Ectodermal cell (in vitro differentiated cells): ENCODE measurements around the gene NSMF.

Experiments
- H3K27ac ChIP-seq: 2 replicates; pipeline ENCODE4 v1.7.0; 2013; ENCODE audit warnings: mild to moderate bottlenecking, low read depth, low read length; ENCODE audit not compliant: insufficient read depth, poor library complexity, severe bottlenecking
- H3K27me3 ChIP-seq: 2 replicates; pipeline ENCODE4 v1.7.0; 2013; ENCODE audit warnings: mild to moderate bottlenecking, low read length; ENCODE audit not compliant: insufficient read depth, control insufficient read depth, poor library complexity, severe bottlenecking
- H3K36me3 ChIP-seq: one replicate; pipeline ENCODE4 v1.7.0; 2013; ENCODE audit warnings: low read length; ENCODE audit not compliant: control insufficient read depth, insufficient read depth
- H3K4me1 ChIP-seq: one replicate; pipeline ENCODE4 v1.7.0; 2013; ENCODE audit warnings: low read length; ENCODE audit not compliant: control insufficient read depth, insufficient read depth
- H3K4me3 ChIP-seq: 2 replicates; pipeline ENCODE4 v1.7.0; 2013; ENCODE audit warnings: low read depth, low read length, control low read depth; ENCODE audit not compliant: insufficient read depth
- H3K9me3 ChIP-seq: 2 replicates; pipeline ENCODE4 v1.7.0; 2013; ENCODE audit warnings: mild to moderate bottlenecking, low read length, moderate library complexity; ENCODE audit not compliant: control insufficient read depth
- WGBS, 2 experiments: methylation state at CpG; one replicate each; pipeline ENCODE4 v1.1.7; 2013; ENCODE audit warnings: missing lambda C conversion rate in 2 of 2; 5-methylcytosine and 5-hydroxymethylcytosine counted together

The NSMF gene

GRCh38 chr9:137446851-137447471 is 12.2 kb downstream of the NSMF start:
- H3K27ac ChIP-seq, result no peak overlapping the region
- no peaks in the 10 kb centered on the region for H3K9me3 ChIP-seq
- H3K27me3 ChIP-seq, result peaks cover 11% of the 10 kb centered on the region
- peaks cover 10% of the 10 kb centered on the region for H3K36me3 ChIP-seq
- H3K4me1 ChIP-seq, result peaks cover 3% of the 10 kb centered on the region
- WGBS, 2 experiments, result 91% methylated on average over 21 of the region's 21 CpGs
- no peak overlapping the region for H3K4me3 ChIP-seq

- Histone ChIP-seq H3K27ac (no peak overlapping the region), H3K36me3 (peaks cover 10% of the 10 kb centered on the region)
- 87 to 91% methylated on average over 19 of the region's 19 CpGs for WGBS, 2 experiments
Observed at GRCh38 chr9:137445930-137446431, 13.2 kb downstream of the NSMF start.

GRCh38 chr9:137445275-137445807 is 13.8 kb downstream of the NSMF start:
- H3K9me3 ChIP-seq, result no peaks in the 10 kb centered on the region
- H3K4me3 ChIP-seq, result no peak overlapping the region
- WGBS, 2 experiments, result 29 to 32% methylated on average over 14 of the region's 14 CpGs
- peaks cover 10% of the 10 kb centered on the region for H3K36me3 ChIP-seq
- peaks cover 3% of the 10 kb centered on the region for H3K4me1 ChIP-seq
- no peak overlapping the region for H3K27ac ChIP-seq
- H3K27me3 ChIP-seq, result peaks cover 18% of the 10 kb centered on the region

More at GRCh38 chr9:137445930-137446431, 13.2 kb downstream of the NSMF start:
- no peaks in the 10 kb centered on the region for H3K9me3 ChIP-seq
- no peak overlapping the region for H3K4me3 ChIP-seq
- H3K27me3 ChIP-seq, result peaks cover 18% of the 10 kb centered on the region
- peaks cover 3% of the 10 kb centered on the region for H3K4me1 ChIP-seq

- Histone ChIP-seq H3K9me3 (no peaks in the 10 kb centered on the region), H3K27me3 (peaks cover 18% of the 10 kb centered on the region), H3K4me3 (no peak overlapping the region), H3K36me3 (peaks cover 4% of the 10 kb centered on the region), H3K27ac (no peak overlapping the region), H3K4me1 (peaks cover 3% of the 10 kb centered on the region)
- 85 to 89% methylated on average over 14 of the region's 14 CpGs for WGBS, 2 experiments
Observed at GRCh38 chr9:137444106-137444790, 14.9 kb downstream of the NSMF start.

GRCh38 chr9:137441935-137442321 is 17.2 kb downstream of the NSMF start:
- H3K27ac ChIP-seq, result no peak overlapping the region

GRCh38 chr9:137441289-137441934 is 17.7 kb downstream of the NSMF start, which contains the start of gene ENTPD8:
Gene ENTPD8 (minus strand): TSS chr9:137441357. CDS start chr9:137438285, 3,072 bp downstream.
- H3K4me3 ChIP-seq, result peak within 1 kb of the TSS; percentile 31
- no peaks in the 10 kb centered on the region for H3K9me3 ChIP-seq
- H3K4me1 ChIP-seq, result peaks cover 3% of the 10 kb centered on the region
- no peaks in the 10 kb centered on the region for H3K36me3 ChIP-seq
- H3K27me3 ChIP-seq, result peaks cover 18% of the 10 kb centered on the region
- no peak within 1 kb of the TSS for H3K27ac ChIP-seq
- 1% methylated on average over 52 to 62 of the region's 62 CpGs for WGBS, 2 experiments

More at GRCh38 chr9:137441935-137442321, 17.2 kb downstream of the NSMF start:
- Histone ChIP-seq H3K4me3 (no peak overlapping the region), H3K4me1 (peaks cover 3% of the 10 kb centered on the region), H3K27me3 (peaks cover 18% of the 10 kb centered on the region), H3K36me3 (no peaks in the 10 kb centered on the region), H3K9me3 (no peaks in the 10 kb centered on the region)
- WGBS, 2 experiments, result 14 to 16% methylated on average over 5 to 7 of the region's 7 CpGs

- Histone ChIP-seq H3K27me3 (peaks cover 18% of the 10 kb centered on the region), H3K4me3 (no peak overlapping the region)
- 89 to 90% methylated on average over 18 of the region's 18 CpGs for WGBS, 2 experiments
Observed at GRCh38 chr9:137439158-137439714, 19.9 kb downstream of the NSMF start.

GRCh38 chr9:137438591-137439157 is 20.5 kb downstream of the NSMF start:
- WGBS, 2 experiments, result 92 to 95% methylated on average over 22 of the region's 22 CpGs
- peaks cover 3% of the 10 kb centered on the region for H3K4me1 ChIP-seq
- no peak overlapping the region for H3K4me3 ChIP-seq
- no peaks in the 10 kb centered on the region for H3K9me3 ChIP-seq
- H3K27me3 ChIP-seq, result peaks cover 18% of the 10 kb centered on the region
- H3K36me3 ChIP-seq, result no peaks in the 10 kb centered on the region
- no peak overlapping the region for H3K27ac ChIP-seq

More at GRCh38 chr9:137439158-137439714, 19.9 kb downstream of the NSMF start:
- peaks cover 3% of the 10 kb centered on the region for H3K4me1 ChIP-seq
- H3K36me3 ChIP-seq, result no peaks in the 10 kb centered on the region
- no peaks in the 10 kb centered on the region for H3K9me3 ChIP-seq
- no peak overlapping the region for H3K27ac ChIP-seq

- 93% methylated on average over 40 of the region's 40 CpGs for WGBS, 2 experiments
- H3K9me3 ChIP-seq, result no peaks in the 10 kb centered on the region
- no peaks in the 10 kb centered on the region for H3K36me3 ChIP-seq
- H3K4me1 ChIP-seq, result peaks cover 3% of the 10 kb centered on the region
- peaks cover 17% of the 10 kb centered on the region for H3K27me3 ChIP-seq
- H3K4me3 ChIP-seq, result no peak overlapping the region
- H3K27ac ChIP-seq, result no peak overlapping the region
Observed at GRCh38 chr9:137437691-137438590, 21.2 kb downstream of the NSMF start.
